HepG2 (cell line): Measurements from ENCODE around the gene NEDD4L. TPM values are rescaled to one million over a fixed set of nuclear protein-coding genes. Genes with fewer than 3 reads are reported as not detected.

Experiments used
- ATF7 ChIP-seq, 2 experiments: fragments of 450-650 bp in 1 of 2; sonication (generic) in 1 of 2; formaldehyde crosslinking in 1 of 2; IDR thresholded peaks; 2 replicates each; pipeline versions ENCODE4 v1.4.0 to v1.6.1; 2016 to 2020; ENCODE audit warnings: antibody characterized with exemption in 1 of 2, mild to moderate bottlenecking in 1 of 2, missing genetic modification reagents in 1 of 2
- CREM ChIP-seq, 2 experiments: sonication (generic) in 1 of 2; formaldehyde crosslinking in 1 of 2; IDR thresholded peaks; 2 replicates each; pipeline versions ENCODE4 v1.4.0 to v1.6.1; 2016 to 2020; ENCODE audit warnings: antibody characterized with exemption in 1 of 2, mild to moderate bottlenecking in 1 of 2, missing genetic modification reagents in 1 of 2
- HMG20B ChIP-seq: conservative IDR thresholded peaks from 2 replicates; pipeline ENCODE4 v1.6.1; 2016; ENCODE audit warnings: missing genetic modification reagents, missing compliant biosample characterization
- MATR3 ChIP-seq: sonication (generic); formaldehyde crosslinking; IDR thresholded peaks from 2 replicates; pipeline ENCODE4 v1.4.0; 2020; ENCODE audit warnings: missing genetic modification reagents
- SPEN ChIP-seq: sonication (generic); formaldehyde crosslinking; IDR thresholded peaks from 2 replicates; pipeline ENCODE4 v1.5.1; 2020; ENCODE audit warnings: low read depth, mild to moderate bottlenecking, missing genetic modification reagents
- SYNCRIP ChIP-seq: fragments of 200-400 bp; formaldehyde crosslinking; IDR thresholded peaks from 2 replicates; pipeline ENCODE4 v1.6.1; 2018; ENCODE audit warnings: mild to moderate bottlenecking, low read depth, low read length; ENCODE audit not compliant: insufficient read depth
- TCF7L2 ChIP-seq: IDR thresholded peaks from 2 replicates; pipeline ENCODE4 v1.6.1; 2011; ENCODE audit warnings: mild to moderate bottlenecking, low read depth, low read length, moderate library complexity
- TMF1 ChIP-seq: sonication (generic); formaldehyde crosslinking; IDR thresholded peaks from 2 replicates; pipeline ENCODE4 v1.8.1; 2022; ENCODE audit warnings: low read depth, missing genetic modification reagents
- ZNF235 ChIP-seq: sonication (generic); formaldehyde crosslinking; IDR thresholded peaks from 2 replicates; pipeline ENCODE4 v1.8.1; 2023; ENCODE audit warnings: mild to moderate bottlenecking, missing genetic modification reagents, borderline replicate concordance
- ZNF383 ChIP-seq: sonication (generic); formaldehyde crosslinking; IDR thresholded peaks from 2 replicates; pipeline ENCODE4 v1.4.0; 2020; ENCODE audit warnings: missing genetic modification reagents, mild to moderate bottlenecking, borderline replicate concordance
- ZNF460 ChIP-seq: sonication (generic); formaldehyde crosslinking; IDR thresholded peaks from 2 replicates; pipeline ENCODE4 v1.5.1; 2020; ENCODE audit warnings: missing genetic modification reagents, mild to moderate bottlenecking, borderline replicate concordance
- ZNF484 ChIP-seq: sonication (generic); formaldehyde crosslinking; IDR thresholded peaks from 2 replicates; pipeline ENCODE4 v1.5.1; 2020; ENCODE audit warnings: mild to moderate bottlenecking, low read depth, missing genetic modification reagents, borderline replicate concordance
- ZNF773 ChIP-seq: sonication (generic); formaldehyde crosslinking; IDR thresholded peaks from 2 replicates; pipeline ENCODE4 v1.4.0; 2020; ENCODE audit warnings: missing genetic modification reagents, borderline replicate concordance
- ZNF878 ChIP-seq: sonication (generic); formaldehyde crosslinking; IDR thresholded peaks from 2 replicates; pipeline ENCODE4 v1.8.1; 2023; ENCODE audit warnings: mild to moderate bottlenecking, missing genetic modification reagents, moderate library complexity
- polyA plus RNA-seq, 8 experiments: library from polyadenylated mRNA; depleted of rRNA in 3 of 8; stranded (reverse) in 7 of 8; unstranded in 1 of 8; fragments of >200 nt; fragmentation: Illumina TruSeq in 4 of 8; extraction: Trizol in 4 of 8; gene quantifications; 2 replicates each; pipeline versions ENCODE4 v1.2.1 to v1.2.3, GENCODE V29; 2011 to 2016; ENCODE audit warnings: low read depth in 4 of 8, missing spikeins in 1 of 8, mixed read lengths in 1 of 8; ENCODE audit not compliant: insufficient read depth in 1 of 8
- total RNA-seq, 5 experiments: library from RNA; depleted of rRNA; stranded (reverse); fragments of >200 nt; fragmentation: Illumina TruSeq; extraction: Trizol; gene quantifications; 2 replicates each; pipeline ENCODE4 v1.2.3, GENCODE V29; 2016; ENCODE audit warnings: low read depth in 1 of 5
- TF ChIP-seq, protein P1 (sequence below): sonication (generic); formaldehyde crosslinking; IDR thresholded peaks from 2 replicates; pipeline ENCODE4 v1.4.0; 2020; ENCODE audit warnings: missing genetic modification reagents, low read depth, mild to moderate bottlenecking, borderline replicate concordance
- TF ChIP-seq, protein P2 (sequence below): sonication (generic); formaldehyde crosslinking; IDR thresholded peaks from 2 replicates; pipeline ENCODE4 v1.5.0; 2020; ENCODE audit warnings: missing genetic modification reagents
- TF ChIP-seq, protein P3 (sequence below): sonication (generic); formaldehyde crosslinking; IDR thresholded peaks from 2 replicates; pipeline ENCODE4 v1.4.0; 2020; ENCODE audit warnings: missing genetic modification reagents
- TF ChIP-seq, protein P4 (sequence below): sonication (generic); formaldehyde crosslinking; IDR thresholded peaks from 2 replicates; pipeline ENCODE4 v1.5.1; 2020; ENCODE audit warnings: mild to moderate bottlenecking, missing genetic modification reagents, moderate library complexity
- TF ChIP-seq, protein P5 (sequence below): sonication (generic); formaldehyde crosslinking; conservative IDR thresholded peaks from 2 replicates; pipeline ENCODE4 v1.4.0; 2020; ENCODE audit warnings: missing genetic modification reagents

The NEDD4L gene
- total and polyA plus RNA-seq, 2 of the 13 experiments (the other 11 are each of a cell fraction or from before 2014, with no cell fraction given) = 168 to 390 TPM

DNA sequence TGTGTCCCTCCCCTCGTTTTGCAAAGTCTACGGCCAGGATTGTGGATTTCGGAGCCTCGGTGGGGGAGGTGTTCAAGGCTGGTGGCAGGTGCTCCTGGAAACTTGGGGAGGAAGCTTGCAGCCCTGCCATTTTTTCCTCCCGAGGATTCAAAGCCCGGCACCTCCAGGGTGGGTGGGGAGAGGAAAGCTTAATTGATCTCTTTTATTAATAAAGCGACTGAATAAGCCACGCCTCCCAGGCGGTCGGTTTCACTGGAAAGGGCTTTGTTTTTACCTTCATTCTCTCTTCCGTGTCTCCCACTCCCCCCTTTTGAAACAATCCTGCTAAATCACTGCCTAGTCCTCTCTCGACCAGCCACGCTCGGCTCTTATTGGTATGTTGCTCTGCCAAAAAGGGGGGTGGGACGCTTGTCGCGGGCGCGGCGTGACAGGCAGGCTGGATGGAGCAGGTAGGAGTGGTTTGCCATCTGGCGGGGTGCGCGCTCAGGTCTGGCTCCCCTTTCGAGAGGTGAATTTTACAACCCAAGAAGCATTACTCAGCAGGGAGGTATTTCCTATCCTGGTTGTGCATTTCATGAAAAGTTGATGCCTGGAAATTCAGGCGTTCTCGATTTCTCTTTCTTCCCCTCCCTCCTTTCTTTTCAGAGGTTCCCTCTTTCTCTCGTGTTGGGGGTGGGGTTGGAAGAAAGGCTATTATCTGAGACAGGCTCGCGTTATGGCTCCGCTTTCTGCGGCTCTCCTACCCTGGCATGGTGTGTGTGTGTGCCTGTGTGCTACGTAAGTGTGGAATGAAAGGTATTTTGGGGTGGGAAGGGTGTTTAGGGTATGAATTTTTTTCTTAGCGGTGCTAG, 1.4 kb downstream of the NEDD4L start (continued):
- TF ChIP-seq ZNF460 (CRISPR knock-in tag) (no peak), ZNF878 (CRISPR knock-in tag) (no peak), HMG20B (CRISPR knock-in tag) (no peak), CREM (IDR thresholded peaks at IDR 0.05) (peak; percentile 8; the same call in 1 of the 2 replicates), CREM (CRISPR knock-in tag; IDR thresholded peaks at IDR 0.05) (no peak), TCF7L2 (no peak), ZNF484 (no peak), MATR3 (CRISPR knock-in tag) (no peak), ATF7 (IDR thresholded peaks at IDR 0.05) (no peak), ATF7 (CRISPR knock-in tag; IDR thresholded peaks at IDR 0.05) (no peak), SPEN (CRISPR knock-in tag) (no peak), SYNCRIP (no peak), TMF1 (CRISPR knock-in tag) (0 out of 2 replicates have a peak, but pooled peaks have one; percentile 22), ZNF383 (CRISPR knock-in tag) (no peak), ZNF235 (CRISPR knock-in tag) (no peak), ZNF773 (CRISPR knock-in tag) (no peak)
- TF ChIP-seq, protein P1, sequence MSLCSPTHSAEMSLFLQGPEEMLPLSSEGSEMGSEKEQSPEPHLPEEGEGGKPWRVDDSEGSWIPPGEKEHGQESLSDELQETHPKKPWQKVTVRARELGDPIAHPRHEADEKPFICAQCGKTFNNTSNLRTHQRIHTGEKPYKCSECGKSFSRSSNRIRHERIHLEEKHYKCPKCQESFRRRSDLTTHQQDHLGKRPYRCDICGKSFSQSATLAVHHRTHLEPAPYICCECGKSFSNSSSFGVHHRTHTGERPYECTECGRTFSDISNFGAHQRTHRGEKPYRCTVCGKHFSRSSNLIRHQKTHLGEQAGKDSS = no peak
- TF ChIP-seq, protein P2, sequence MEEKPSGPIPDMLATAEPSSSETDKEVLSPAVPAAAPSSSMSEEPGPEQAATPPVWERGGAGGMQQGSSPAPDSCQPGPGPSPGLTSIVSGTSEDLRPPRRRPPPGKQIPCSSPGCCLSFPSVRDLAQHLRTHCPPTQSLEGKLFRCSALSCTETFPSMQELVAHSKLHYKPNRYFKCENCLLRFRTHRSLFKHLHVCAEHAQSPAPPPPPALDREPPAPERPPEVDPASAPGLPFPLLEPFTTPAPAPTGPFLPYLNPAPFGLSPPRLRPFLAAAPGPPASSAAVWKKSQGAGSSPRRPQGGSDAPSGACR (CRISPR knock-in tag) = no peak
- TF ChIP-seq, protein P3, sequence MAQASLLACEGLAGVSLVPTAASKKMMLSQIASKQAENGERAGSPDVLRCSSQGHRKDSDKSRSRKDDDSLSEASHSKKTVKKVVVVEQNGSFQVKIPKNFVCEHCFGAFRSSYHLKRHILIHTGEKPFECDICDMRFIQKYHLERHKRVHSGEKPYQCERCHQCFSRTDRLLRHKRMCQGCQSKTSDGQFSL = no peak
- TF ChIP-seq, protein P4, sequence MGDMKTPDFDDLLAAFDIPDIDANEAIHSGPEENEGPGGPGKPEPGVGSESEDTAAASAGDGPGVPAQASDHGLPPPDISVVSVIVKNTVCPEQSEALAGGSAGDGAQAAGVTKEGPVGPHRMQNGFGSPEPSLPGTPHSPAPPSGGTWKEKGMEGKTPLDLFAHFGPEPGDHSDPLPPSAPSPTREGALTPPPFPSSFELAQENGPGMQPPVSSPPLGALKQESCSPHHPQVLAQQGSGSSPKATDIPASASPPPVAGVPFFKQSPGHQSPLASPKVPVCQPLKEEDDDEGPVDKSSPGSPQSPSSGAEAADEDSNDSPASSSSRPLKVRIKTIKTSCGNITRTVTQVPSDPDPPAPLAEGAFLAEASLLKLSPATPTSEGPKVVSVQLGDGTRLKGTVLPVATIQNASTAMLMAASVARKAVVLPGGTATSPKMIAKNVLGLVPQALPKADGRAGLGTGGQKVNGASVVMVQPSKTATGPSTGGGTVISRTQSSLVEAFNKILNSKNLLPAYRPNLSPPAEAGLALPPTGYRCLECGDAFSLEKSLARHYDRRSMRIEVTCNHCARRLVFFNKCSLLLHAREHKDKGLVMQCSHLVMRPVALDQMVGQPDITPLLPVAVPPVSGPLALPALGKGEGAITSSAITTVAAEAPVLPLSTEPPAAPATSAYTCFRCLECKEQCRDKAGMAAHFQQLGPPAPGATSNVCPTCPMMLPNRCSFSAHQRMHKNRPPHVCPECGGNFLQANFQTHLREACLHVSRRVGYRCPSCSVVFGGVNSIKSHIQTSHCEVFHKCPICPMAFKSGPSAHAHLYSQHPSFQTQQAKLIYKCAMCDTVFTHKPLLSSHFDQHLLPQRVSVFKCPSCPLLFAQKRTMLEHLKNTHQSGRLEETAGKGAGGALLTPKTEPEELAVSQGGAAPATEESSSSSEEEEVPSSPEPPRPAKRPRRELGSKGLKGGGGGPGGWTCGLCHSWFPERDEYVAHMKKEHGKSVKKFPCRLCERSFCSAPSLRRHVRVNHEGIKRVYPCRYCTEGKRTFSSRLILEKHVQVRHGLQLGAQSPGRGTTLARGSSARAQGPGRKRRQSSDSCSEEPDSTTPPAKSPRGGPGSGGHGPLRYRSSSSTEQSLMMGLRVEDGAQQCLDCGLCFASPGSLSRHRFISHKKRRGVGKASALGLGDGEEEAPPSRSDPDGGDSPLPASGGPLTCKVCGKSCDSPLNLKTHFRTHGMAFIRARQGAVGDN = peak; percentile 51
- TF ChIP-seq, protein P5, sequence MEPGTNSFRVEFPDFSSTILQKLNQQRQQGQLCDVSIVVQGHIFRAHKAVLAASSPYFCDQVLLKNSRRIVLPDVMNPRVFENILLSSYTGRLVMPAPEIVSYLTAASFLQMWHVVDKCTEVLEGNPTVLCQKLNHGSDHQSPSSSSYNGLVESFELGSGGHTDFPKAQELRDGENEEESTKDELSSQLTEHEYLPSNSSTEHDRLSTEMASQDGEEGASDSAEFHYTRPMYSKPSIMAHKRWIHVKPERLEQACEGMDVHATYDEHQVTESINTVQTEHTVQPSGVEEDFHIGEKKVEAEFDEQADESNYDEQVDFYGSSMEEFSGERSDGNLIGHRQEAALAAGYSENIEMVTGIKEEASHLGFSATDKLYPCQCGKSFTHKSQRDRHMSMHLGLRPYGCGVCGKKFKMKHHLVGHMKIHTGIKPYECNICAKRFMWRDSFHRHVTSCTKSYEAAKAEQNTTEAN (CRISPR knock-in tag) = no peak
